DOHH2 (cell line): ENCODE data around the gene SOBP.

Source experiments
- EZH2phosphoT487 ChIP-seq: fragments of 200-600 bp; sonication (generic); IDR thresholded peaks from 2 replicates; pipeline ENCODE4 v1.6.1; 2017; ENCODE audit warnings: borderline replicate concordance, mild to moderate bottlenecking, antibody characterized with exemption, low read length, moderate library complexity, mixed read lengths
- TF ChIP-seq, protein P1 (sequence below): fragments of 200-600 bp; sonication (generic); IDR thresholded peaks from one replicate; pipeline ENCODE4 v1.5.1; 2014; ENCODE audit warnings: antibody characterized with exemption, mild to moderate bottlenecking, low read depth, low read length; ENCODE audit not compliant: poor library complexity, severe bottlenecking

DNA sequence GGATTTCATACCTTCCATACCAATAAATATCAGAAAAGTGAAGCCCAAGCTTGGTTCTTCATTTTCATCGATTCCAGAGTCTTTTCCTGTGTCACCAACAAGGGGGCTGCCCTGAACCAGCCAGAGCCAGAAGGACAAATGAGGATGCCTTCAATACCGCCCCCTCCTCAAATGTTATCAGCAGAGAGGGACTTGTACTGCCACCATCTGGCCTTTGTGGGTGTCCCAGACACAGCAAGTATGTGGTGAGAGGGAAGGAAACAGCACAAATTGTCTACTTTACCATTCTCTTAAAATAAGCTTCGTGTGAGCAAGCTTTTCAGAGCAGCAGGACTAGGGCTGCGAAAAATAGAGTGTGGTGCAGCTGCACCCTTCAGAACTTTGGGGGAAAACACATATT, 165.3 kb downstream of the SOBP start:
- TF ChIP-seq, protein P1, sequence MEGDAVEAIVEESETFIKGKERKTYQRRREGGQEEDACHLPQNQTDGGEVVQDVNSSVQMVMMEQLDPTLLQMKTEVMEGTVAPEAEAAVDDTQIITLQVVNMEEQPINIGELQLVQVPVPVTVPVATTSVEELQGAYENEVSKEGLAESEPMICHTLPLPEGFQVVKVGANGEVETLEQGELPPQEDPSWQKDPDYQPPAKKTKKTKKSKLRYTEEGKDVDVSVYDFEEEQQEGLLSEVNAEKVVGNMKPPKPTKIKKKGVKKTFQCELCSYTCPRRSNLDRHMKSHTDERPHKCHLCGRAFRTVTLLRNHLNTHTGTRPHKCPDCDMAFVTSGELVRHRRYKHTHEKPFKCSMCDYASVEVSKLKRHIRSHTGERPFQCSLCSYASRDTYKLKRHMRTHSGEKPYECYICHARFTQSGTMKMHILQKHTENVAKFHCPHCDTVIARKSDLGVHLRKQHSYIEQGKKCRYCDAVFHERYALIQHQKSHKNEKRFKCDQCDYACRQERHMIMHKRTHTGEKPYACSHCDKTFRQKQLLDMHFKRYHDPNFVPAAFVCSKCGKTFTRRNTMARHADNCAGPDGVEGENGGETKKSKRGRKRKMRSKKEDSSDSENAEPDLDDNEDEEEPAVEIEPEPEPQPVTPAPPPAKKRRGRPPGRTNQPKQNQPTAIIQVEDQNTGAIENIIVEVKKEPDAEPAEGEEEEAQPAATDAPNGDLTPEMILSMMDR, result peak; percentile 88
- TF ChIP-seq EZH2phosphoT487, result no peak
